HCT116 (cell line): Measurements from ENCODE around the gene UACA. TPM values are rescaled to one million over a fixed set of nuclear protein-coding genes. Genes with fewer than 3 reads are reported as not detected.

ENCODE experiments used
- ATAC-seq: fragments of 200-7000 bp; cut with Tn5 transposase; 2 replicates; pipeline ENCODE4 v1.9.1; 2020; ENCODE audit warnings: mild to moderate bottlenecking, moderate library complexity
- BruUV-seq: library from RNA; stranded (reverse); fragments of 400-500 nt; replicated peaks from 2 replicates; lab custom pipeline; 2021; lab: Mats Ljungman, UMichigan
- CTCF ChIA-PET: fragments of 300-600 bp; sonication (Branson Sonifier 250); formaldehyde crosslinking; loops from one replicate; lab custom pipeline; 2021; ENCODE audit warnings: antibody characterized with exemption; lab: Charles Lee
- POLR2A ChIA-PET: fragments of 300-600, 350-600 bp; sonication (Branson Sonifier 250); formaldehyde crosslinking; loops from one replicate; lab custom pipeline; 2021; ENCODE audit warnings: antibody characterized with exemption; lab: Charles Lee
- RAD21 ChIA-PET, 2 experiments: fragments of 300-600 bp; sonication (Branson Sonifier 250); formaldehyde crosslinking; loops; one replicate each; lab custom pipeline; 2023; ENCODE audit warnings: low total read pairs in 2 of 2; ENCODE audit not compliant: uncharacterized antibody in 2 of 2, unreplicated experiment in 2 of 2, low non-redundant PET in 1 of 2; lab: Charles Lee
- DNase-seq: peaks from one replicate; pipeline ENCODE4 v3.0.0-alpha.2; 2010; ENCODE audit warnings: low read depth, low spot score
- H2AFZ ChIP-seq: fragments of 200-600 bp; shearing (Covaris generic), sonication (generic); 2 replicates; pipeline ENCODE4 v1.6.1; 2017; ENCODE audit warnings: low read depth, mixed run types, mixed read lengths, antibody characterized with exemption, low read length; ENCODE audit not compliant: poor library complexity, severe bottlenecking
- H3K27ac ChIP-seq: 2 replicates; pipeline ENCODE4 v1.5.1; 2012; ENCODE audit warnings: low read depth, low read length
- H3K27me3 ChIP-seq: fragments of 200-600 bp; sonication (generic); 2 replicates; pipeline ENCODE4 v1.6.1; 2016; ENCODE audit warnings: mixed run types, low read length, mixed read lengths; ENCODE audit not compliant: insufficient read depth
- H3K36me3 ChIP-seq, 2 experiments: fragments of 200-500 bp in 1 of 2; fragments of 200-600 bp in 1 of 2; sonication (Bioruptor generic) in 1 of 2; sonication (generic) in 1 of 2; 2 replicates each; pipeline versions ENCODE4 v1.5.1 to v1.6.1; 2014 to 2016; ENCODE audit warnings: low read length in 2 of 2, inconsistent platforms in 1 of 2, mixed read lengths in 1 of 2, mixed run types in 1 of 2; ENCODE audit not compliant: insufficient read depth in 2 of 2, control insufficient read depth in 1 of 2
- H3K4me1 ChIP-seq, 2 experiments: fragments of 200-600 bp in 1 of 2; sonication (generic) in 1 of 2; 2 replicates each; pipeline versions ENCODE4 v1.5.1 to v1.6.1; 2012 to 2017; ENCODE audit warnings: low read length in 2 of 2, inconsistent platforms in 1 of 2, mild to moderate bottlenecking in 1 of 2, mixed read lengths in 1 of 2, mixed run types in 1 of 2, moderate library complexity in 1 of 2; ENCODE audit not compliant: insufficient read depth in 2 of 2, control insufficient read depth in 1 of 2
- H3K4me2 ChIP-seq: fragments of 200-600 bp; sonication (generic); 2 replicates; pipeline ENCODE4 v1.6.1; 2017; ENCODE audit warnings: mixed run types, low read length, mixed read lengths
- H3K4me3 ChIP-seq, 2 experiments: fragments of 200-600 bp in 1 of 2; sonication (generic) in 1 of 2; replicated peaks in 1 of 2; 2 replicates each; pipeline ENCODE4 v1.5.1; 2011 to 2016; ENCODE audit warnings: low read length in 2 of 2, control low read depth in 1 of 2, low read depth in 1 of 2, mild to moderate bottlenecking in 1 of 2, mixed read lengths in 1 of 2, mixed run types in 1 of 2
- H3K79me2 ChIP-seq: fragments of 200-600 bp; sonication (generic); 2 replicates; pipeline ENCODE4 v1.6.1; 2017; ENCODE audit warnings: mild to moderate bottlenecking, mixed run types, low read length, moderate library complexity, mixed read lengths; ENCODE audit not compliant: insufficient read depth
- H3K9ac ChIP-seq: fragments of 200-600 bp; sonication (generic); 2 replicates; pipeline ENCODE4 v1.6.1; 2016; ENCODE audit warnings: low read length, mixed read lengths
- H3K9me2 ChIP-seq: fragments of 200-600 bp; sonication (generic), shearing (Covaris generic); 2 replicates; pipeline ENCODE4 v1.6.1; 2017; ENCODE audit warnings: mixed run types, mild to moderate bottlenecking, moderate library complexity; ENCODE audit not compliant: insufficient read depth
- H3K9me3 ChIP-seq, 2 experiments: fragments of 200-500 bp in 1 of 2; fragments of 200-600 bp in 1 of 2; sonication (Bioruptor generic) in 1 of 2; sonication (generic) in 1 of 2; 2 replicates each; pipeline ENCODE4 v1.6.1; 2014 to 2017; ENCODE audit warnings: low read length in 2 of 2, mixed read lengths in 2 of 2, inconsistent platforms in 1 of 2, low read depth in 1 of 2, mild to moderate bottlenecking in 1 of 2, mixed run types in 1 of 2, moderate library complexity in 1 of 2; ENCODE audit not compliant: control insufficient read depth in 1 of 2, insufficient read depth in 1 of 2
- H4K20me1 ChIP-seq: fragments of 200-600 bp; sonication (generic), shearing (Covaris generic); 2 replicates; pipeline ENCODE4 v1.6.1; 2017; ENCODE audit warnings: mixed run types, mild to moderate bottlenecking, moderate library complexity; ENCODE audit not compliant: insufficient read depth
- CBX3 ChIP-seq: IDR thresholded peaks from 2 replicates; pipeline ENCODE4 v1.6.1; 2012; ENCODE audit warnings: low read depth
- EZH2 ChIP-seq: fragments of 200-600 bp; sonication (generic); IDR thresholded peaks from 2 replicates; pipeline ENCODE4 v1.6.1; 2017; ENCODE audit warnings: antibody characterized with exemption, mixed run types
- EZH2phosphoT487 ChIP-seq: fragments of 200-600 bp; IDR thresholded peaks from 2 replicates; pipeline ENCODE4 v1.6.1; 2018; ENCODE audit warnings: antibody characterized with exemption, borderline replicate concordance
- FOSL1 ChIP-seq: IDR thresholded peaks from 2 replicates; pipeline ENCODE4 v1.6.1; 2012; ENCODE audit warnings: low read depth
- POLR2A ChIP-seq: IDR thresholded peaks from 2 replicates; pipeline ENCODE4 v1.7.0; 2011; ENCODE audit warnings: borderline replicate concordance; ENCODE audit not compliant: insufficient read depth, insufficient read length; ENCODE audit errors: extremely low read depth
- RAD21 ChIP-seq: IDR thresholded peaks from 2 replicates; pipeline ENCODE4 v1.6.1; 2012; ENCODE audit warnings: low read depth, mild to moderate bottlenecking
- SIN3A ChIP-seq: IDR thresholded peaks from 2 replicates; pipeline ENCODE4 v1.6.1; 2012; ENCODE audit warnings: low read depth
- SP1 ChIP-seq: IDR thresholded peaks from 2 replicates; pipeline ENCODE4 v1.6.1; 2012; ENCODE audit warnings: low read depth
- SRF ChIP-seq: IDR thresholded peaks from 2 replicates; pipeline ENCODE4 v1.6.1; 2012; ENCODE audit warnings: low read depth
- YY1 ChIP-seq: IDR thresholded peaks from 2 replicates; pipeline ENCODE4 v1.6.1; 2011; ENCODE audit warnings: low read length, low read depth, moderate library complexity, mild to moderate bottlenecking; ENCODE audit not compliant: insufficient replicate concordance; ENCODE audit errors: extremely low read depth
- ZNF274 ChIP-seq: fragments of 200-500 bp; sonication (Bioruptor generic); IDR thresholded peaks from 2 replicates; pipeline ENCODE4 v1.6.1; 2014; ENCODE audit warnings: mild to moderate bottlenecking, low read depth, low read length, inconsistent platforms
- intact Hi-C: fragments of 100-400 bp; cut with micrococcal nuclease; formaldehyde crosslinking; loops from 2 replicates; pipeline ENCODE4 v1.10.0; 2022
- total RNA-seq: library from RNA; stranded (reverse); gene quantifications from one replicate; pipeline ENCODE4 v1.2.1, GENCODE V29; 2021; ENCODE audit not compliant: unreplicated experiment
- TF ChIP-seq, protein P1 (sequence below): IDR thresholded peaks from 2 replicates; pipeline ENCODE4 v1.6.1; 2012; ENCODE audit warnings: low read depth
- TF ChIP-seq, protein P2 (sequence below): IDR thresholded peaks from 2 replicates; pipeline ENCODE4 v1.6.1; 2012
- TF ChIP-seq, protein P3 (sequence below): IDR thresholded peaks from 2 replicates; pipeline ENCODE4 v1.6.1; 2012
- TF ChIP-seq, protein P4 (sequence below), 3 experiments: fragments of 200-600 bp in 1 of 3; sonication (generic) in 1 of 3; IDR thresholded peaks in 2 of 3; conservative IDR thresholded peaks in 1 of 3; 2 replicates each; pipeline ENCODE4 v1.5.1; 2012 to 2017; ENCODE audit warnings: low read depth in 2 of 3, low read length in 2 of 3, antibody characterized with exemption in 1 of 3, borderline replicate concordance in 1 of 3, control low read depth in 1 of 3, mild to moderate bottlenecking in 1 of 3, mixed read lengths in 1 of 3, mixed run types in 1 of 3, moderate library complexity in 1 of 3; ENCODE audit not compliant: insufficient read depth in 1 of 3
- TF ChIP-seq, protein P5 (sequence below): IDR thresholded peaks from 2 replicates; pipeline ENCODE4 v1.6.1; 2011; ENCODE audit warnings: mild to moderate bottlenecking, low read length, moderate library complexity; ENCODE audit not compliant: insufficient replicate concordance; ENCODE audit errors: extremely low read depth

The UACA gene
- total RNA-seq, 1 experiment from 2014 or later = 47.4 TPM

DNA sequence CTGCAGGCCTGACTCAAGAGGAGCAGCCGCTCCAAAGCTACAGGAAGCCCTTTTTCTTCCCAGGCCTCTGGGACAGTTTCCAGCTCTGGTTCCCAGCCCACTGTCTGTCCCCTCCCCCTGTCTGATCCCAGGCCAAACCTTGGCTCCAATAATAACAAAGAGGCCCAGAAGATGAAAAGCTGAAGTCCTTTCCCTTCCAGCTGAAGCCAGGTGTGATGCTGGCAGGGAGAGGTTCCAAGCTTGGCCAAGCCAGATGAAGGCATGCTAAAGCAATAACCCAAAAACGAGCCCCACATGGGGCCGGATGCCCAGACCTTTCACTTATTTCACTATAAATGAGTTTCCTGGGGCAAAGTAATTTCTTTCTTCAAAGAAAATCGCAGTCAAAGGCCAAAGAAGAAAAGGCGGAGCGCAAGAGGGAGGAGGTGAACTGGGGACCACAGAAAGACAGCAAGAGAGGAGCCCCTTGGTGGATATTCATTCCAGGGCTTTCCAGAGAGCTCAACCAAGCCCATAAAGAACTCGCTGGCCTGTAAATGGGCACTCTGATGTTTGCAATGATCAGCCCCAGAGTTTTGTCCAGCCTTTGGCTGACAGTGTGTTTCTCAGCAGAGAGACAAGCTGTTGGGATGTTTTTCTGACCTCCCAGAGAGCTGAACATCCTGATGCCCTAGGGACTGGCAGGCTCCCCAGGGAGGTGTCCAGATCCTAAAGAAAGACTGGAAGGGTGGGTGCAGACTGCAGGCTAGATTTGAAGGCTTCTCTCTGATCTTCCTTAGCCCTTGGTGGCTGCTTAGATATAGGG lies 157.6 kb downstream of the UACA start:
- no peak overlapping the region for H3K4me3 ChIP-seq
- no peak overlapping the region for H3K4me2 ChIP-seq
- POLR2A ChIA-PET = interaction anchor here (1.4 kb wide), 1 partner anchor 10 kb away, joined by 4 read pairs; no protein-coding TSS in a partner anchor
- H3K9me3 ChIP-seq = no peaks in the 10 kb centered on the region
- no TSS peak for BruUV-seq
- intact Hi-C loops = no loop called here
- H3K4me1 ChIP-seq = peaks cover 5 to 11% of the 10 kb centered on the region in 2 experiments; a peak in 1 of 4 replicates
- H3K27me3 ChIP-seq = no peaks in the 10 kb centered on the region
- TF ChIP-seq, protein P1, sequence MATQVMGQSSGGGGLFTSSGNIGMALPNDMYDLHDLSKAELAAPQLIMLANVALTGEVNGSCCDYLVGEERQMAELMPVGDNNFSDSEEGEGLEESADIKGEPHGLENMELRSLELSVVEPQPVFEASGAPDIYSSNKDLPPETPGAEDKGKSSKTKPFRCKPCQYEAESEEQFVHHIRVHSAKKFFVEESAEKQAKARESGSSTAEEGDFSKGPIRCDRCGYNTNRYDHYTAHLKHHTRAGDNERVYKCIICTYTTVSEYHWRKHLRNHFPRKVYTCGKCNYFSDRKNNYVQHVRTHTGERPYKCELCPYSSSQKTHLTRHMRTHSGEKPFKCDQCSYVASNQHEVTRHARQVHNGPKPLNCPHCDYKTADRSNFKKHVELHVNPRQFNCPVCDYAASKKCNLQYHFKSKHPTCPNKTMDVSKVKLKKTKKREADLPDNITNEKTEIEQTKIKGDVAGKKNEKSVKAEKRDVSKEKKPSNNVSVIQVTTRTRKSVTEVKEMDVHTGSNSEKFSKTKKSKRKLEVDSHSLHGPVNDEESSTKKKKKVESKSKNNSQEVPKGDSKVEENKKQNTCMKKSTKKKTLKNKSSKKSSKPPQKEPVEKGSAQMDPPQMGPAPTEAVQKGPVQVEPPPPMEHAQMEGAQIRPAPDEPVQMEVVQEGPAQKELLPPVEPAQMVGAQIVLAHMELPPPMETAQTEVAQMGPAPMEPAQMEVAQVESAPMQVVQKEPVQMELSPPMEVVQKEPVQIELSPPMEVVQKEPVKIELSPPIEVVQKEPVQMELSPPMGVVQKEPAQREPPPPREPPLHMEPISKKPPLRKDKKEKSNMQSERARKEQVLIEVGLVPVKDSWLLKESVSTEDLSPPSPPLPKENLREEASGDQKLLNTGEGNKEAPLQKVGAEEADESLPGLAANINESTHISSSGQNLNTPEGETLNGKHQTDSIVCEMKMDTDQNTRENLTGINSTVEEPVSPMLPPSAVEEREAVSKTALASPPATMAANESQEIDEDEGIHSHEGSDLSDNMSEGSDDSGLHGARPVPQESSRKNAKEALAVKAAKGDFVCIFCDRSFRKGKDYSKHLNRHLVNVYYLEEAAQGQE = no peak
- TF ChIP-seq POLR2A = no peak
- TF ChIP-seq, protein P2, sequence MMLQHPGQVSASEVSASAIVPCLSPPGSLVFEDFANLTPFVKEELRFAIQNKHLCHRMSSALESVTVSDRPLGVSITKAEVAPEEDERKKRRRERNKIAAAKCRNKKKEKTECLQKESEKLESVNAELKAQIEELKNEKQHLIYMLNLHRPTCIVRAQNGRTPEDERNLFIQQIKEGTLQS = no peak
- TF ChIP-seq SIN3A = no peak
- no peak for TF ChIP-seq YY1
- TF ChIP-seq ZNF274 = no peak
- TF ChIP-seq RAD21 = no peak
- no peak for TF ChIP-seq CBX3
- TF ChIP-seq, protein P3, sequence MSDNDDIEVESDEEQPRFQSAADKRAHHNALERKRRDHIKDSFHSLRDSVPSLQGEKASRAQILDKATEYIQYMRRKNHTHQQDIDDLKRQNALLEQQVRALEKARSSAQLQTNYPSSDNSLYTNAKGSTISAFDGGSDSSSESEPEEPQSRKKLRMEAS = no peak
- TF ChIP-seq SP1 = no peak
- no peak for TF ChIP-seq FOSL1
- no peak for TF ChIP-seq EZH2phosphoT487
- TF ChIP-seq, protein P4, sequence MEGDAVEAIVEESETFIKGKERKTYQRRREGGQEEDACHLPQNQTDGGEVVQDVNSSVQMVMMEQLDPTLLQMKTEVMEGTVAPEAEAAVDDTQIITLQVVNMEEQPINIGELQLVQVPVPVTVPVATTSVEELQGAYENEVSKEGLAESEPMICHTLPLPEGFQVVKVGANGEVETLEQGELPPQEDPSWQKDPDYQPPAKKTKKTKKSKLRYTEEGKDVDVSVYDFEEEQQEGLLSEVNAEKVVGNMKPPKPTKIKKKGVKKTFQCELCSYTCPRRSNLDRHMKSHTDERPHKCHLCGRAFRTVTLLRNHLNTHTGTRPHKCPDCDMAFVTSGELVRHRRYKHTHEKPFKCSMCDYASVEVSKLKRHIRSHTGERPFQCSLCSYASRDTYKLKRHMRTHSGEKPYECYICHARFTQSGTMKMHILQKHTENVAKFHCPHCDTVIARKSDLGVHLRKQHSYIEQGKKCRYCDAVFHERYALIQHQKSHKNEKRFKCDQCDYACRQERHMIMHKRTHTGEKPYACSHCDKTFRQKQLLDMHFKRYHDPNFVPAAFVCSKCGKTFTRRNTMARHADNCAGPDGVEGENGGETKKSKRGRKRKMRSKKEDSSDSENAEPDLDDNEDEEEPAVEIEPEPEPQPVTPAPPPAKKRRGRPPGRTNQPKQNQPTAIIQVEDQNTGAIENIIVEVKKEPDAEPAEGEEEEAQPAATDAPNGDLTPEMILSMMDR (IDR thresholded peaks at IDR 0.05 in 2 of 3, conservative IDR thresholded peaks at IDR 0.05 in 1 of 3; ENCODE audit: borderline replicate concordance in 1 of 3, insufficient read depth in 1 of 3, low read depth in 2 of 3, low read length in 2 of 3) = no peak
- TF ChIP-seq SRF = no peak
- no peak for TF ChIP-seq EZH2
- TF ChIP-seq, protein P5, sequence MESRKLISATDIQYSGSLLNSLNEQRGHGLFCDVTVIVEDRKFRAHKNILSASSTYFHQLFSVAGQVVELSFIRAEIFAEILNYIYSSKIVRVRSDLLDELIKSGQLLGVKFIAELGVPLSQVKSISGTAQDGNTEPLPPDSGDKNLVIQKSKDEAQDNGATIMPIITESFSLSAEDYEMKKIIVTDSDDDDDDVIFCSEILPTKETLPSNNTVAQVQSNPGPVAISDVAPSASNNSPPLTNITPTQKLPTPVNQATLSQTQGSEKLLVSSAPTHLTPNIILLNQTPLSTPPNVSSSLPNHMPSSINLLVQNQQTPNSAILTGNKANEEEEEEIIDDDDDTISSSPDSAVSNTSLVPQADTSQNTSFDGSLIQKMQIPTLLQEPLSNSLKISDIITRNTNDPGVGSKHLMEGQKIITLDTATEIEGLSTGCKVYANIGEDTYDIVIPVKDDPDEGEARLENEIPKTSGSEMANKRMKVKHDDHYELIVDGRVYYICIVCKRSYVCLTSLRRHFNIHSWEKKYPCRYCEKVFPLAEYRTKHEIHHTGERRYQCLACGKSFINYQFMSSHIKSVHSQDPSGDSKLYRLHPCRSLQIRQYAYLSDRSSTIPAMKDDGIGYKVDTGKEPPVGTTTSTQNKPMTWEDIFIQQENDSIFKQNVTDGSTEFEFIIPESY = no peak
- H3K36me3 ChIP-seq = no peaks in the 10 kb centered on the region
- RAD21 ChIA-PET = no interaction called here
- DNase-seq (no peak), ATAC-seq (no peak)
- no peaks in the 10 kb centered on the region for H4K20me1 ChIP-seq
- H3K9ac ChIP-seq = no peak overlapping the region
- H3K27ac ChIP-seq = no peak overlapping the region
- no peak overlapping the region for H2AFZ ChIP-seq
- H3K79me2 ChIP-seq = no peaks in the 10 kb centered on the region
- H3K9me2 ChIP-seq = no peaks in the 10 kb centered on the region
- CTCF ChIA-PET = interaction anchor here (1.4 kb wide), 1 partner anchor 269 kb away, joined by 3 read pairs; no protein-coding TSS in a partner anchor
